HCT116 (cell line): ENCODE measurements around the gene NOP14. TPM values are rescaled to one million over a fixed set of nuclear protein-coding genes. Genes with fewer than 3 reads are reported as not detected.

ENCODE experiments used
- ATAC-seq: fragments of 200-7000 bp; cut with Tn5 transposase; 2 replicates; pipeline ENCODE4 v1.9.1; 2020; ENCODE audit warnings: mild to moderate bottlenecking, moderate library complexity
- BruUV-seq: library from RNA; stranded (reverse); fragments of 400-500 nt; replicated peaks from 2 replicates; lab custom pipeline; 2021; lab: Mats Ljungman, UMichigan
- CTCF ChIA-PET: fragments of 300-600 bp; sonication (Branson Sonifier 250); formaldehyde crosslinking; loops from one replicate; lab custom pipeline; 2021; ENCODE audit warnings: antibody characterized with exemption; lab: Charles Lee
- POLR2A ChIA-PET: fragments of 300-600, 350-600 bp; sonication (Branson Sonifier 250); formaldehyde crosslinking; loops from one replicate; lab custom pipeline; 2021; ENCODE audit warnings: antibody characterized with exemption; lab: Charles Lee
- RAD21 ChIA-PET, 2 experiments: fragments of 300-600 bp; sonication (Branson Sonifier 250); formaldehyde crosslinking; loops; one replicate each; lab custom pipeline; 2023; ENCODE audit warnings: low total read pairs in 2 of 2; ENCODE audit not compliant: uncharacterized antibody in 2 of 2, unreplicated experiment in 2 of 2, low non-redundant PET in 1 of 2; lab: Charles Lee
- DNase-seq: peaks from one replicate; pipeline ENCODE4 v3.0.0-alpha.2; 2010; ENCODE audit warnings: low read depth, low spot score
- H2AFZ ChIP-seq: fragments of 200-600 bp; shearing (Covaris generic), sonication (generic); 2 replicates; pipeline ENCODE4 v1.6.1; 2017; ENCODE audit warnings: low read depth, mixed run types, mixed read lengths, antibody characterized with exemption, low read length; ENCODE audit not compliant: poor library complexity, severe bottlenecking
- H3K27ac ChIP-seq: 2 replicates; pipeline ENCODE4 v1.5.1; 2012; ENCODE audit warnings: low read depth, low read length
- H3K27me3 ChIP-seq: fragments of 200-600 bp; sonication (generic); 2 replicates; pipeline ENCODE4 v1.6.1; 2016; ENCODE audit warnings: mixed run types, low read length, mixed read lengths; ENCODE audit not compliant: insufficient read depth
- H3K36me3 ChIP-seq, 2 experiments: fragments of 200-500 bp in 1 of 2; fragments of 200-600 bp in 1 of 2; sonication (Bioruptor generic) in 1 of 2; sonication (generic) in 1 of 2; 2 replicates each; pipeline versions ENCODE4 v1.5.1 to v1.6.1; 2014 to 2016; ENCODE audit warnings: low read length in 2 of 2, inconsistent platforms in 1 of 2, mixed read lengths in 1 of 2, mixed run types in 1 of 2; ENCODE audit not compliant: insufficient read depth in 2 of 2, control insufficient read depth in 1 of 2
- H3K4me1 ChIP-seq, 2 experiments: fragments of 200-600 bp in 1 of 2; sonication (generic) in 1 of 2; 2 replicates each; pipeline versions ENCODE4 v1.5.1 to v1.6.1; 2012 to 2017; ENCODE audit warnings: low read length in 2 of 2, inconsistent platforms in 1 of 2, mild to moderate bottlenecking in 1 of 2, mixed read lengths in 1 of 2, mixed run types in 1 of 2, moderate library complexity in 1 of 2; ENCODE audit not compliant: insufficient read depth in 2 of 2, control insufficient read depth in 1 of 2
- H3K4me2 ChIP-seq: fragments of 200-600 bp; sonication (generic); 2 replicates; pipeline ENCODE4 v1.6.1; 2017; ENCODE audit warnings: mixed run types, low read length, mixed read lengths
- H3K4me3 ChIP-seq, 2 experiments: fragments of 200-600 bp in 1 of 2; sonication (generic) in 1 of 2; replicated peaks in 1 of 2; 2 replicates each; pipeline ENCODE4 v1.5.1; 2011 to 2016; ENCODE audit warnings: low read length in 2 of 2, control low read depth in 1 of 2, low read depth in 1 of 2, mild to moderate bottlenecking in 1 of 2, mixed read lengths in 1 of 2, mixed run types in 1 of 2
- H3K79me2 ChIP-seq: fragments of 200-600 bp; sonication (generic); 2 replicates; pipeline ENCODE4 v1.6.1; 2017; ENCODE audit warnings: mild to moderate bottlenecking, mixed run types, low read length, moderate library complexity, mixed read lengths; ENCODE audit not compliant: insufficient read depth
- H3K9ac ChIP-seq: fragments of 200-600 bp; sonication (generic); 2 replicates; pipeline ENCODE4 v1.6.1; 2016; ENCODE audit warnings: low read length, mixed read lengths
- H3K9me2 ChIP-seq: fragments of 200-600 bp; sonication (generic), shearing (Covaris generic); 2 replicates; pipeline ENCODE4 v1.6.1; 2017; ENCODE audit warnings: mixed run types, mild to moderate bottlenecking, moderate library complexity; ENCODE audit not compliant: insufficient read depth
- H3K9me3 ChIP-seq, 2 experiments: fragments of 200-500 bp in 1 of 2; fragments of 200-600 bp in 1 of 2; sonication (Bioruptor generic) in 1 of 2; sonication (generic) in 1 of 2; 2 replicates each; pipeline ENCODE4 v1.6.1; 2014 to 2017; ENCODE audit warnings: low read length in 2 of 2, mixed read lengths in 2 of 2, inconsistent platforms in 1 of 2, low read depth in 1 of 2, mild to moderate bottlenecking in 1 of 2, mixed run types in 1 of 2, moderate library complexity in 1 of 2; ENCODE audit not compliant: control insufficient read depth in 1 of 2, insufficient read depth in 1 of 2
- H4K20me1 ChIP-seq: fragments of 200-600 bp; sonication (generic), shearing (Covaris generic); 2 replicates; pipeline ENCODE4 v1.6.1; 2017; ENCODE audit warnings: mixed run types, mild to moderate bottlenecking, moderate library complexity; ENCODE audit not compliant: insufficient read depth
- CBX3 ChIP-seq: IDR thresholded peaks from 2 replicates; pipeline ENCODE4 v1.6.1; 2012; ENCODE audit warnings: low read depth
- CTCF ChIP-seq, 3 experiments: fragments of 200-600 bp in 1 of 3; sonication (generic) in 1 of 3; IDR thresholded peaks in 2 of 3; conservative IDR thresholded peaks in 1 of 3; 2 replicates each; pipeline ENCODE4 v1.5.1; 2012 to 2017; ENCODE audit warnings: low read depth in 2 of 3, low read length in 2 of 3, antibody characterized with exemption in 1 of 3, borderline replicate concordance in 1 of 3, control low read depth in 1 of 3, mild to moderate bottlenecking in 1 of 3, mixed read lengths in 1 of 3, mixed run types in 1 of 3, moderate library complexity in 1 of 3; ENCODE audit not compliant: insufficient read depth in 1 of 3
- EGR1 ChIP-seq: IDR thresholded peaks from 2 replicates; pipeline ENCODE4 v1.6.1; 2012; ENCODE audit warnings: low read depth
- ELF1 ChIP-seq: IDR thresholded peaks from 2 replicates; pipeline ENCODE4 v1.6.1; 2012; ENCODE audit warnings: low read depth, borderline replicate concordance
- EZH2phosphoT487 ChIP-seq: fragments of 200-600 bp; IDR thresholded peaks from 2 replicates; pipeline ENCODE4 v1.6.1; 2018; ENCODE audit warnings: antibody characterized with exemption, borderline replicate concordance
- MAX ChIP-seq: IDR thresholded peaks from 2 replicates; pipeline ENCODE4 v1.6.1; 2012
- TCF7L2 ChIP-seq: IDR thresholded peaks from 2 replicates; pipeline ENCODE4 v1.7.0; 2011; ENCODE audit warnings: borderline replicate concordance, inconsistent platforms; ENCODE audit not compliant: insufficient read depth, insufficient read length; ENCODE audit errors: extremely low read depth
- ZFX ChIP-seq: fragments of 450-650 bp; IDR thresholded peaks from 2 replicates; pipeline ENCODE4 v1.6.1; 2017
- intact Hi-C: fragments of 100-400 bp; cut with micrococcal nuclease; formaldehyde crosslinking; loops from 2 replicates; pipeline ENCODE4 v1.10.0; 2022
- total RNA-seq: library from RNA; stranded (reverse); gene quantifications from one replicate; pipeline ENCODE4 v1.2.1, GENCODE V29; 2021; ENCODE audit not compliant: unreplicated experiment

Gene NOP14
- total RNA-seq, 1 experiment from 2014 or later: 67.3 TPM

DNA sequence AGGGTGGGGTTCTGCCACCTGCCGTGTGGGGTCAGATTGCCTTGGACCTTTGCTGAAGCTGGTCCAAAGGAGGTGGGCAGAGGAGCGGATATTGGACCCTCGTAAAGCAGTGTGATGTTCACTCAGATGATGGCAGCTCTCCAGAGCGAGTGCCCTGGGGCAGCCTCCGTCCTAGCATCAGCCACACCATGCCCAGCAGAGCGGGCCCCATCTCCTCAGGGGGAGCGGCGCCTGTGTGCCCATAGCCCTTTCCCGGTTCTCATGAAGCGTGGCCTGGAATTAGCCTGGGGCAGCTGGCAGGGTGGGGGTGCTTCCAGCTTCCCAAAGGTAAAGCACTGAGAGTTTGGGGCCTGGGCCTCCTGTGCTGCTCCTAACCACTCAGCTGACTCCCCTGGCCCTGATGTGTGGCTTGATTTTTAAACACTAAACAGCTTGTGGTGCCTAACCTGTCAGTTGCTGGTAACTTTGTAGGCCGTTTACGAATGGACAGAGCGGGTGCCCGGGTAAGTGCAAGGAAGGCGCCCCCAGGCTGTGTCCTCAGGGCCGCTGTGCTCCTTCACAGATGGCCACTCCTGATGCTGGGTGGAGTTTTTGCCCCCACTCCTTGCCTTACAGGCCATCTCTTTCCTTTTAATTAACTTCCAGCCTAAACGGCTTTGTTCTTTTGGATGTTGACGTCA, 36.0 kb downstream of the NOP14 start:
- H2AFZ ChIP-seq: no peak overlapping the region
- DNase-seq: no peak
- intact Hi-C loops: no loop called here
- H3K27ac ChIP-seq: no peak overlapping the region
- no peaks in the 10 kb centered on the region for H4K20me1 ChIP-seq
- peaks cover 3% of the 10 kb centered on the region; the same call in 1 of the 2 replicates for H3K79me2 ChIP-seq
- no peaks in the 10 kb centered on the region for H3K9me2 ChIP-seq
- TF ChIP-seq CTCF (IDR thresholded peaks at IDR 0.05 in 2 of 3, conservative IDR thresholded peaks at IDR 0.05 in 1 of 3; ENCODE audit: borderline replicate concordance in 1 of 3, insufficient read depth in 1 of 3, low read depth in 2 of 3, low read length in 2 of 3): no peak
- TF ChIP-seq CBX3: no peak
- no peak for TF ChIP-seq TCF7L2
- no peak for TF ChIP-seq ELF1
- no peak for TF ChIP-seq MAX
- no peak for TF ChIP-seq ZFX
- TF ChIP-seq EGR1: no peak
- TF ChIP-seq EZH2phosphoT487: no peak
- no peaks in the 10 kb centered on the region for H3K27me3 ChIP-seq
- H3K36me3 ChIP-seq: peaks cover 4 to 24% of the 10 kb centered on the region in 2 experiments; a peak in 2 of 4 replicates
- CTCF ChIA-PET: no interaction called here
- no peak for ATAC-seq
- RAD21 ChIA-PET: no interaction called here
- no TSS peak for BruUV-seq
- no peaks in the 10 kb centered on the region for H3K9me3 ChIP-seq
- H3K4me3 ChIP-seq: no peak overlapping the region
- H3K4me2 ChIP-seq: no peak overlapping the region
- POLR2A ChIA-PET: no interaction called here
- no peaks in the 10 kb centered on the region for H3K4me1 ChIP-seq
- H3K9ac ChIP-seq: no peak overlapping the region
